Activated CD8-positive, alpha-beta memory T cell treated with anti-CD3 and anti-CD28 coated beads, Interleukin-2, amount 50 U/mL, for 24 hours (primary cell): ENCODE data around the gene EYA2.
"Not testable (repeated sequence)": the region's sequence is repeated elsewhere in the genome, so short reads cannot be mapped to it uniquely, and the experiment has no call there.

Source experiments
- DNase-seq: peaks from one replicate; pipeline ENCODE4 v3.0.0-alpha.2; 2020; ENCODE audit errors: extremely low read depth

Gene EYA2

GRCh38 chr20:46955601-46956556 lies 61.2 kb downstream of the EYA2 start:
- no peak for DNase-seq

- no peak for DNase-seq
Observed at GRCh38 chr20:46959081-46959692, 64.5 kb downstream of the EYA2 start.

GRCh38 chr20:46959821-46960220 lies 65.2 kb downstream of the EYA2 start:
- no peak for DNase-seq

- no peak for DNase-seq
Observed at GRCh38 chr20:46960536-46960935, 65.9 kb downstream of the EYA2 start.

GRCh38 chr20:46961968-46962367 lies 67.3 kb downstream of the EYA2 start:
- not testable (repeated sequence) for DNase-seq

GRCh38 chr20:46962452-46963195 lies 68.0 kb downstream of the EYA2 start:
- no peak for DNase-seq

GRCh38 chr20:46963196-46963529 lies 68.5 kb downstream of the EYA2 start:
- DNase-seq: no peak

- DNase-seq: no peak
Observed at GRCh38 chr20:46963758-46964617, 69.3 kb downstream of the EYA2 start.

- DNase-seq: no peak
Observed at GRCh38 chr20:46964618-46965455, 70.2 kb downstream of the EYA2 start.

- no peak for DNase-seq
Observed at GRCh38 chr20:46965477-46965876, 70.8 kb downstream of the EYA2 start.

- DNase-seq: no peak
Observed at GRCh38 chr20:46967646-46968045, 73.0 kb downstream of the EYA2 start.

- DNase-seq: no peak
Observed at GRCh38 chr20:46970937-46971630, 76.4 kb downstream of the EYA2 start.

GRCh38 chr20:46973766-46974165 lies 79.1 kb downstream of the EYA2 start:
- DNase-seq: no peak

GRCh38 chr20:46974669-46975434 lies 80.2 kb downstream of the EYA2 start:
- DNase-seq: no peak

- no peak for DNase-seq
Observed at GRCh38 chr20:46975976-46976375, 81.3 kb downstream of the EYA2 start.

GRCh38 chr20:46977204-46977603 lies 82.6 kb downstream of the EYA2 start:
- no peak for DNase-seq

GRCh38 chr20:46977909-46978588 lies 83.4 kb downstream of the EYA2 start:
- no peak for DNase-seq

GRCh38 chr20:46978951-46979491 lies 84.4 kb downstream of the EYA2 start:
- DNase-seq: no peak
